Gastrocnemius medialis (tissue), 4 donors: ENCODE results near the gene GTF2H3.

Experiments used
- POLR2A ChIP-seq, 2 donors: fragments of 450-650 bp; IDR thresholded peaks; one replicate each; pipeline ENCODE4 v1.6.1; 2017; ENCODE audit warnings: antibody characterized with exemption in 2 of 2, mild to moderate bottlenecking in 2 of 2, moderate library complexity in 2 of 2
- TF ChIP-seq, protein P1 (sequence below), 5 experiments: fragments of 450-650 bp in 3 of 5; fragments of 200-600 bp in 2 of 5; sonication (generic) in 2 of 5; IDR thresholded peaks in 4 of 5; conservative IDR thresholded peaks in 1 of 5; 1 replicate in 4 of 5; 2 replicates in 1 of 5; pipeline ENCODE4 v1.5.1; 2016 to 2019; ENCODE audit warnings: antibody characterized with exemption in 5 of 5, mild to moderate bottlenecking in 3 of 5, moderate library complexity in 3 of 5

DNA sequence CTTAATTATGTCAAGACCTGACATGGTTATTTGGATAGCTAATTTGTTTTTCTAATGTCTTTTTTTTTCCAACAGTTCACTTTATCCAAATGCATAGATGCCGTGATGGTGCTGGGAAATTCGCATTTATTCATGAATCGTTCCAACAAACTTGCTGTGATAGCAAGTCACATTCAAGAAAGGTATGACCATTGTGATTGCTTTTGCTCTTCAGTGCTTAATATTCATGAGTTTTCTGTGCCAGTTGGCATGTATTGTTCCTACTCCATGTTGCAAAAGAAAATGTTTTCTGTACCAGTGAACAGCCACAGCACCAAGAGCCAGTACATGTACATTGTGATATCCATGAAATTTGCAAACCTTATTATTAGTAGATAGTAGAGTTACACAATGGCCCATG is 11.8 kb downstream of the GTF2H3 start:
- no peak for TF ChIP-seq POLR2A (IDR thresholded peaks at IDR 0.05)
- TF ChIP-seq, protein P1, sequence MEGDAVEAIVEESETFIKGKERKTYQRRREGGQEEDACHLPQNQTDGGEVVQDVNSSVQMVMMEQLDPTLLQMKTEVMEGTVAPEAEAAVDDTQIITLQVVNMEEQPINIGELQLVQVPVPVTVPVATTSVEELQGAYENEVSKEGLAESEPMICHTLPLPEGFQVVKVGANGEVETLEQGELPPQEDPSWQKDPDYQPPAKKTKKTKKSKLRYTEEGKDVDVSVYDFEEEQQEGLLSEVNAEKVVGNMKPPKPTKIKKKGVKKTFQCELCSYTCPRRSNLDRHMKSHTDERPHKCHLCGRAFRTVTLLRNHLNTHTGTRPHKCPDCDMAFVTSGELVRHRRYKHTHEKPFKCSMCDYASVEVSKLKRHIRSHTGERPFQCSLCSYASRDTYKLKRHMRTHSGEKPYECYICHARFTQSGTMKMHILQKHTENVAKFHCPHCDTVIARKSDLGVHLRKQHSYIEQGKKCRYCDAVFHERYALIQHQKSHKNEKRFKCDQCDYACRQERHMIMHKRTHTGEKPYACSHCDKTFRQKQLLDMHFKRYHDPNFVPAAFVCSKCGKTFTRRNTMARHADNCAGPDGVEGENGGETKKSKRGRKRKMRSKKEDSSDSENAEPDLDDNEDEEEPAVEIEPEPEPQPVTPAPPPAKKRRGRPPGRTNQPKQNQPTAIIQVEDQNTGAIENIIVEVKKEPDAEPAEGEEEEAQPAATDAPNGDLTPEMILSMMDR (IDR thresholded peaks at IDR 0.05 in 4 of 5, conservative IDR thresholded peaks at IDR 0.05 in 1 of 5) = no peak
